SKM-1 (cell line): ENCODE results near the gene DAW1.

Source experiments
- DNase-seq: peaks from one replicate; lab custom pipeline; 2025; ENCODE audit not compliant: unreplicated experiment; lab: John Stamatoyannopoulos, UW

DAW1 gene

DNA sequence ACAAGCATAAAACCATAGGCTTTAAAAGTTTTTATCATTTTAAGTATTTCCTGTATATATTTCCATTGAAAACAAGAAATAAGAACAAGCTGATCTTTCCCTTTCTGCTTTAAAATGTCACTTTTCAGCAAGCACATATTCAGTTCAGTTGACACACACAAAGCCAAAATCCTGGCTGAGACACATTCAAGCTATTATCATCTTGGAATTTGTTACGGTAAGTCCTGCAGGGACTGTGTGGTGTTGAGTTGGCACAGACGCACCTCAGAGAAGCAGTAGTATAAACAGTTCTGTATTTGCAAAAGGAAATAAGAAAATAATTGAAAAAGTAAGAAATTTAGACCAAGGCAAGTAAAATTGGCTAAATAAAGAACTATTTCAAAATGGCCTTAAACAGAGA is 10.4 kb upstream of the DAW1 start:
- DNase-seq: no peak

GRCh38 chr2:227862227-227862740 is 9.1 kb upstream of the DAW1 start:
- peak; percentile 22 for DNase-seq

DNA sequence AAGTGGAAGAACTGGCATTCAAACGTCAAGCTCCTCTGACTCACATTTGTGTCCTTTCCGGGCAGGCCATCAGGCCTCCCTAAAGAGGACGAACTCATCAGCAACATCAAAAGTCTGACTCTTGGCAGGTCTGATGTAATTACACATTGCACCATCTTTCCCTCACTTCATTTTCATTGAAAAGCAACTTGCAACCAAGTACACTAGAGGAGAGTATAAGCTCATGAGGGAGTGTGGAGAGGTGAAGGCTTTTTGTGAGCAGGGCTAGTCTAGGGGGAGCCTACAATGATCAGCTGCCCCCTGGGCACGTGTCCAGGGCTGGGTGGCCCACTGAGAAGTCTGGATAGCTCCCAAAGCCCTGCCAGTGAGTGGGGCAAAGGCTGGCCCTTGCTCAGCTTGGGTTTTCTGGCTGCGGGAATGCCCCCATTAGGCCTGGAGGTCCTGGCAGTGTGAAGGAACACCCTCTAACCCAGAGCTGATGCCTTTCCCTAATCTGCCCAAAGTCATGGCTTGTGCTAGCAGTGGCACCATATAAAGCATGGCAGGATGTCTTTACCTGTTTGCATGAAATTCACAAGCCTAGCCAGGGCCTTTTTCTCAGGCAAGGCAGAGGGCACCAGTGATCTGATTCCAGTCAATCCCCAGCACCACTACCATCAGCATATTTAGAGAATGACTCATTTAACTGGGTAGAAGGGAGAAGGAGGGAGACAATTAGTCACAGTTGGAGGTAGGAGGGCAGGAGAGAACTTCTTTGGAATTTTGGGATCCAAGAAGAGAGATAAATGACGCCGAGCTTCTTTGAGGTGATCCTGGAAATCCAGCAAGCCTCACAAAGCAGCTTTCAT is 8.5 kb upstream of the DAW1 start:
- no peak for DNase-seq

DNA sequence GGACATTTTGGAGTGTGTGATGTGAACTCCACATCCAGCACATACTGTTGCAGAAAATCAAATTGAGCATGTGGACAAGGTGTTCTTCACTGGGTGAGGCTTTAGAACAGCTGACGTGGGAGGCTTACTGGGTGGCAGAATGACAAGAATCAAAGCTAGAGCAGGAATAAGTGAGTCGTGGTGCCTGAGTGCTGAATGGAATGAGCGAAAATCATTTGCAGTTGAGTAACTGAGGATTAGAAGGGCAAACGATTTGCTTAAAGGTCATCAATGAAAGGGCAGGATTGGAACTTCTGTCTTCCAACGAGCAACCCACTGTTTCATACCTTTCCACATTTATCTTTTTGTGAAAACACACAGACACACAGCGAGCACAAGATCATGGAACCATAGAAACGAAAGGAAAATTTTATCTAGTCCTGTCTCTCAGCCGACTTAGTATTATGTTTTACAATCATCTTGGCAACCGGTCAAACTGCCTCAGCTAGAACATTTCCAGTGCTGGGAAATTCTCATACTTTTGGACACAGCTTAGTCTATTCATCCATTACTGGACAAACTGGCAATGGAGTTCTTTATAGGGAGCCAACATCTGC is 7.2 kb upstream of the DAW1 start:
- DNase-seq: no peak

DNA sequence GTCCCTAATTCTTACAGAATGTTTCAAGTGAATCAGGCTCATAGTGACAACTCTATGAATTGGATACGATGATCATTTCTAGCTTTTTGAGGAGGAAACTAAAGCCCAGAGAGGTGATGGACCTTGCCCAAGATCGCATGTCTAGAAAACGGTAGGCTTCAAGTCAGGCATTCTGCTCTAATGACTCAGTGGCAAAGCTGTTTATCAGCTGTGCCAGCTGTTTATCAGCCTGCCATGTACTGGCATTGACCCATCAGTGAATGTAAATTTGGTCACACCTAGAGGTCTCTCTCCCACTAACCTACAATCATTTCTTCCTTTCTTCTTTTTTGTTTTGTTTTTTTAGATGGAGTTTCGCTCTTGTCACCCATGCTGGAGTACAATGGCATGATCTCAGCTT is 6.1 kb upstream of the DAW1 start:
- no peak for DNase-seq

DNA sequence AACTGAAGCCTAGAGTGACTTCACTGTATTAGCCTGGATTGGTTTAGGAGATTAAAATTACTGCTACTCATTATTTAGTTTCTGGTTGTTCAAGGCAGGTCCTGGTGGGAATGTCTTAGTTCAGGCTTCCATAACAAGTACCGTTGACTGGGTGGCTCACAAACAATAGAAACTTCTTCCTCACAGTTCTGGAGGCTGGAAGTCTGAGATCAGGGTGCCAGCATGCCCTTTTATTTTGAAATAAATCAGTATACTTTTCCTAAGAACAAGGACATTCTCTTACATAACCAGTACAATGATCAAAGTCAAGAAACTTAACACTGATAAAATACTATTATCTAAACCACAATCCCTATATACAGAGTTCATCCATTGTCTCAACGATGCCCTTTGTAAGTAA is 4.0 kb upstream of the DAW1 start:
- no peak for DNase-seq

DNA sequence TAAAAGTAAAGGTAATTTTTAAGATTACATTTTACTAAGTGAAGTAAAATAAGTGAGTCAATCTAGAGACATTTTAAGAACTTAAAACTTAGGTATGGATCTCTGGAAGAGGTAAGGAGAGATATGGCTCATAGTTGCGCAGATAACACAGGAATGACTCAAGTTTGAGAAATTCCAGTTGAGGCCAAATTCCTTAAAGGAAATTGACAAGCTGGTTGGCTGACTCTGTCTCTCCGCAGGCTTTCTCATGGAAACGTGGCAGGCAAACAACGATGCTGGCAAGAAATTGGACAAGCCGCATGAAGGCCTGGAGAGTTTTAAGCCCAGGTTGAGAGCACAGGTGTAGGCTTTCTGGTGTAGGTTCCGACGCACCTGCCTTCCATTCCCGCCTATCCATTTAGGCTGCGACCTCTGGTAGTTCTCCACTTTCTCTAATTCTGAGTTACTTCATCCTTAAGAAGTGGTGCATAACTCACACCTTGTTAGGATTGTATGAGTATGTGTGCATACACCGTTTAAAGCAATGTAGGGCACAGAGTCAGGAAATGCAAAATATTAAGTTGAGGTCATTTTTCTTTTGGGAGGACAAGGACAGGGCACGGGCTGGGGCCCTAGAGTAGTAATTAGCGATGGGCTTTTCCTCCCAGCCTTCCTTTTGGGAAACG is 589 bp upstream of the DAW1 start:
- no peak for DNase-seq

DNA sequence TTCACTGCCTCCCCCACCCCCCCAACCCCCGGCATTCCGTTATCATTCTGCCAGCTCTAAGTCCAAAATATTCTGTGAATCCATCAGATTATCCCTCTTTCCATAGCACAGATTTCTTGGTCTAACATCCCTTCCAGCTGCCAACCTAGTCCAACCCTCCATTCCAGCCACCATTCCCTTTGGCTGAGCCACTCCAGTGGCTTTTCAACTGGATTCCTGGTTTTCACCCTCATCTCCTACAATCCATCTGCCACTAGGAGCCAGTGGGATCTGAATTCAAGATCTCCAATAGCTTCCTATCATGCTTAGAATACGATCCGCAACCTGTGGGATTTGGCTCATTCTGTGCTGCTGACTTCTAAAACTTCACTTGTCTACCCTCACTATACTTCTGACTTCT is 1.2 kb downstream of the DAW1 start:
- DNase-seq: no peak

GRCh38 chr2:227876300-227876801 is 4.9 kb downstream of the DAW1 start:
- DNase-seq: no peak

GRCh38 chr2:227877421-227878310 is 6.2 kb downstream of the DAW1 start:
- DNase-seq: no peak

DNA sequence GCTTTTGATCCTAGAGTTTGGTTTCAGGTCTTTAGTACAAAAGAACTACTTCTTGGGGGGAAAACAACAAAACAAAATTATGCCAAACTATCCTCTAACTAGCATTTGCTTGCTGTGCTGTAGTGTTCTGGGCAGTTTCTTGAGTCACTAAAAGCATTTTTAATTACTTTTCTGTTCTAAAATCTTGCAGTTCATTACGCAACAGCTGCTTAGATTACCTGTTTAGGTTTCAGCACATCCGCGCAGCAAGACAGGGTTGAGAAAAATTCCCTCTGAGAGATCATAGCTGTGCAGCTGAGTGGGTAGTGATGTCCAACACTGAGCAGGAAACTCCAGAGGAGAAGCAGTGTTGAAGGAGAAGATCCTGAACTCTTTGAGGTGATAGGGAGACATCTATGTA is 9.0 kb downstream of the DAW1 start:
- no peak for DNase-seq

DNA sequence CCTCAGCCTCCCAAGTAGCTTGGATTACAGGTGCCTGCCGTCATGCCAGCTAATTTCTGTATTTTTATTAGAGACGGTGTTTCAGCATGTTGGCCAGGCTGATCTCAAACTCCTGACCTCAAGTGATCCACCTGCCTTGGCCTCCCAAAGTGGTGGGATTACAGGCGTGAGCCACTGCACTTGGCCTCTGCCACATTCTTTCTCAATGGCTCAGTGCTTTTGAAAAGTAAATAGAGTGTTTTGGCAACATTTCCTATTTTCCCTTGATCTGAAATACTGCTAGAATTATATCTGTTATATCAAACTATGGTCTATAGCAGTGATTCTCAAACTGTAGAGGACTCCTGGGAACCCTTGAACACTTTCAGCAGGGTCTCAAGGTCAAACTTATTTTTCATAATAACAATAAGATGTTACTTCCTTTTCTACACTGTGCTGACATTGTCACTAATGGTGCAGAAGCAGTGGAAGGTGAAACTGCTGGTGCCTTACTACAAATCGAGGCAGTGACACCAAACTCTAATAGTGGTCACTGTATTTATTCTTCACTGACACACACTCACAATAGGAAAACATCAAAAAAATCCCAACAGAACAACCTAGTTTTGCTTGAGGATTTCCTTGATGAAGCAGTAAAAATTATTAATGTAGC is 10.6 kb downstream of the DAW1 start:
- DNase-seq: no peak

DNA sequence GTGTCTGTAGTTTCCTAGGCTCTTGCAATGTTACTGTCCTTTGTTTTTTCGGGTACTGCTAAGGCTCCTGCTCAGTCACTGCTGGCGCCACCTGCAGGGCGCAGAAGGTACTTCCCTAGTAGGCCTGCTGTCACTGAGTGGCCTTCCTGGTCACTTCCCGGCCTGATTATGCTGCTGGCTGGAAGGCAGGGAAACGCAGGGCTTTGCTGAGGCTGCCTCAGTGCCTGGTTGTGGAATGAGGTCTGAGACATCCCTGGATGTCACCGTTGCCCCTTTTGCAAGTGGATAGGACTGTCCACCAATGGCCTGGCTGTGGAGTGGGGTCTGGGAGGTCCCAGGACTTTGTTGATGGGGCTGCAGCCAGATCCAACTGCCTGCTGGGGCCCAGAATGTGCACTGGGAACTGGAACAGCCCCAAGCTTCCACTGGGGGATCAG is 13.1 kb downstream of the DAW1 start:
- DNase-seq: peak; percentile 39

GRCh38 chr2:227886149-227886548 is 14.7 kb downstream of the DAW1 start:
- DNase-seq: no peak

DNA sequence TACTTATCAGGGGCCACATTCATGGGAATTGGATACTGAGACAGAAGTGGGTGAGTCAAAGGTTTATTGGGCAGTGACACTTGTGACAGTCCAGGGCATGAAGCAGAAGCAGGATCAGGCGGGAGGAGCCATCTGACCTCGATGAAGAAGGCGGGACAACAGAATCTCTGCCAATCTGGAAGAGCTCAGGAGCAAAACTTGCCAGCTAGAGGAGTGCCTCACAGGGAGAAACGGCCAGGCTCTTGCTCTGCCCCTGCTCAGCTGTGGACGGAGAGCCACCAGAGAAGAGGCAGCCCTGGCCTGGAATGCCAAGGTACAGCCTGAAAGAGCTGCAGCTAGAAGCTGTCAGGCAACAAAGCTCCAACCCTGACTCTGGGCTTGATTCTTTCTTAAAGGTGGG is 16.9 kb downstream of the DAW1 start:
- DNase-seq: no peak

DNA sequence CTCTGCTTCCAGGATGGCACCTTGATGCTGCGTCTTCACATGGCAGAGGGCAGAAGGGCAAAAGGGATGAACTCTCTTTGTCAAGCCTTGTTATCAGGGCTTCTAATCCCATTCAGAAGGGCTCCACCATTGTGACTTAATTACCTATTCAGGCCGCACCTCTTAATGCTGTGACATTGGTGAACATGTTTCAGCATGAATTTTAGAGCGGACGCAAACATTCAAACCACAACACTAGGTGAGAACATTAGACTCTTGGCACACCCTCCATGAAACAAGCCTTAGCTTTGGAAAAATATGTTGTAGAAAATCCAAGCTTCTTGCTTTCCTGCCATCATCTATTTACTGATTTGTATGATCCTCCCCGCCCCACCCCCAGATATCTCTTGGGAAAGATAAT is 17.9 kb downstream of the DAW1 start:
- no peak for DNase-seq

GRCh38 chr2:227890495-227891079 is 19.2 kb downstream of the DAW1 start:
- peak; percentile 52 for DNase-seq

DNA sequence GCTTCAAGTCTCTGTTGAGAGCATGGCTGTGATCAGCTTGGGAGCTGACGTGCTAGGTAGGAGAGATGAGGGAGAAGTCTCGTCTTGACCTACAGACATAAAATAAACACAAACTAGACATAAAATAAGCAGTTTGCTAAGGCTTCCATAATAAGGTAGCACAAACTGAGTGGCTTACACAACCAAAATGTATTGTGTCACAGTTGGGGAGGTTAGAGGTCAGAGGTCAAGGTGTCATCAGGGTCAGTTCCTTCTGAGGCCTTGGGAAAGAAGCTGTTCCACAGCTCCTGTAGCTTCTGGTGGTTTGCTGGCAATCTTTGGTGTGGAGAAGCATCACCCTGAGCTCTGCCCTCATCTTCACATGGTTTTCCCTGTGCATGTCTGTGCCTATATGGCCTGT is 20.2 kb downstream of the DAW1 start:
- DNase-seq: no peak

DNA sequence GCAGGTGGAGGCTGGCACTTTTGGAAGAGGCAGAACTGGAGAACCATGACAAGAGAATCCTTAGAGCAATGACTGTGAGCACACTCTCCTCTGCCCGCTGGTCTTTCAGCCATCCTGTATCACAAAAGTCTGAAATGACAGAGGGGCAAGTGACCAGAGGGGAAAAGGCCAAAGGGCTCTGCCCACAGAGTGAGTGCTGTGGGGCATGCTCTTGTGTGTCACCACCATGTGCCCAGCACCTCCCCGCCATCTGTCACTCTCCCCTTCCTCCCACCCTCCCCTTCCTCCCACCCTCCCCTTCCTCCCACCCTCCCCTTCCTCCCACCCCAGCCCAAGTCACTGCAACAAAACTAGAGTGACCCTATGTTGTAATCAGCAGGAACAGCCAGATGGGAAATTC is 31.9 kb downstream of the DAW1 start:
- DNase-seq: no peak

- no peak for DNase-seq
Observed at GRCh38 chr2:227906991-227907390, 35.6 kb downstream of the DAW1 start.
